Nephron progenitor cell (in vitro differentiated cells): ENCODE results near the gene EPHA6.

Experiments
- DNase-seq: peaks from one replicate; pipeline ENCODE4 v3.0.0; 2021
- H3K27ac Mint-ChIP-seq: 2 replicates; pipeline ENCODE4 v1.8.0; 2021; ENCODE audit warnings: mild to moderate bottlenecking, moderate library complexity, mixed read lengths
- H3K27me3 Mint-ChIP-seq: 2 replicates; pipeline ENCODE4 v1.8.0; 2021; ENCODE audit warnings: mild to moderate bottlenecking, low read depth, mixed read lengths; ENCODE audit not compliant: poor library complexity
- H3K36me3 Mint-ChIP-seq: 2 replicates; pipeline ENCODE4 v1.8.0; 2021; ENCODE audit warnings: low read depth, mixed read lengths
- H3K4me1 Mint-ChIP-seq: 2 replicates; pipeline ENCODE4 v1.8.0; 2021; ENCODE audit warnings: mixed read lengths
- H3K4me3 Mint-ChIP-seq: 2 replicates; pipeline ENCODE4 v1.8.0; 2021; ENCODE audit warnings: mild to moderate bottlenecking, moderate library complexity, mixed read lengths
- H3K9me3 Mint-ChIP-seq: 2 replicates; pipeline ENCODE4 v1.8.0; 2021; ENCODE audit warnings: mild to moderate bottlenecking, moderate library complexity, mixed read lengths
- TF ChIP-seq, protein P1 (sequence below): fragments of 200-600 bp; sonication (generic); IDR thresholded peaks from 2 replicates; pipeline ENCODE4 v1.5.0; 2021; ENCODE audit warnings: antibody characterized with exemption

Gene EPHA6

GRCh38 chr3:96813820-96814650 is at the start of gene EPHA6:
EPHA6 (plus strand) TSS chr3:96814594.
- H3K4me1 Mint-ChIP-seq = peaks cover 9% of the 10 kb centered on the region
- no peaks in the 10 kb centered on the region for H3K9me3 Mint-ChIP-seq
- no peaks in the 10 kb centered on the region for H3K36me3 Mint-ChIP-seq
- peaks cover 43% of the 10 kb centered on the region for H3K27me3 Mint-ChIP-seq
- no peak within 1 kb of the TSS for H3K27ac Mint-ChIP-seq
- TF ChIP-seq, protein P1, sequence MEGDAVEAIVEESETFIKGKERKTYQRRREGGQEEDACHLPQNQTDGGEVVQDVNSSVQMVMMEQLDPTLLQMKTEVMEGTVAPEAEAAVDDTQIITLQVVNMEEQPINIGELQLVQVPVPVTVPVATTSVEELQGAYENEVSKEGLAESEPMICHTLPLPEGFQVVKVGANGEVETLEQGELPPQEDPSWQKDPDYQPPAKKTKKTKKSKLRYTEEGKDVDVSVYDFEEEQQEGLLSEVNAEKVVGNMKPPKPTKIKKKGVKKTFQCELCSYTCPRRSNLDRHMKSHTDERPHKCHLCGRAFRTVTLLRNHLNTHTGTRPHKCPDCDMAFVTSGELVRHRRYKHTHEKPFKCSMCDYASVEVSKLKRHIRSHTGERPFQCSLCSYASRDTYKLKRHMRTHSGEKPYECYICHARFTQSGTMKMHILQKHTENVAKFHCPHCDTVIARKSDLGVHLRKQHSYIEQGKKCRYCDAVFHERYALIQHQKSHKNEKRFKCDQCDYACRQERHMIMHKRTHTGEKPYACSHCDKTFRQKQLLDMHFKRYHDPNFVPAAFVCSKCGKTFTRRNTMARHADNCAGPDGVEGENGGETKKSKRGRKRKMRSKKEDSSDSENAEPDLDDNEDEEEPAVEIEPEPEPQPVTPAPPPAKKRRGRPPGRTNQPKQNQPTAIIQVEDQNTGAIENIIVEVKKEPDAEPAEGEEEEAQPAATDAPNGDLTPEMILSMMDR = no peak
- DNase-seq = peak; percentile 72
- peak within 1 kb of the TSS; percentile 81 for H3K4me3 Mint-ChIP-seq

DNA sequence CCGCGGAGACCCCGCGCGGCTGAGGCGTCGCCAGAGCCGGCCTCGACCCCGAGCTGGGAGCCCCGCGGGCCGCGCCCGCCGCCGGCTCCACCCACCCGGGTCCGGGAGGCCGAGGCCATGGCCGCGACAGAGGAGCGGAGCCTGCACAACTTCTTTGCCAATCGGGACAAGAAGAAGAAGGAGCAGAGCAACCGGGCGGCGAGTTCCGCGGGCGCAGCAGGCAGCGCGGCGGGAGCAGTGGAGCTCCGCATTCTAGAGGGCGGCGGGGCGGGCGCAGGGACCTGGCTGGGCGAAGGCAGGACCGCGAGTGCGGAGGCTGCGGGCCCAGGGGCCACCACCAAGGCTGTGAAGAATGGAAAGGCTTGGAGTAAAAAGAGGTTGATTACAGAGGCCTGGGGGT is 37.6 kb upstream of the EPHA6 start:
- Mint-ChIP-seq H3K27ac (no peak overlapping the region), H3K9me3 (peaks cover 35% of the 10 kb centered on the region), H3K4me1 (no peaks in the 10 kb centered on the region), H3K27me3 (no peaks in the 10 kb centered on the region), H3K36me3 (no peaks in the 10 kb centered on the region), H3K4me3 (no peak overlapping the region)
- no peak for DNase-seq
- TF ChIP-seq, protein P1 = no peak

DNA sequence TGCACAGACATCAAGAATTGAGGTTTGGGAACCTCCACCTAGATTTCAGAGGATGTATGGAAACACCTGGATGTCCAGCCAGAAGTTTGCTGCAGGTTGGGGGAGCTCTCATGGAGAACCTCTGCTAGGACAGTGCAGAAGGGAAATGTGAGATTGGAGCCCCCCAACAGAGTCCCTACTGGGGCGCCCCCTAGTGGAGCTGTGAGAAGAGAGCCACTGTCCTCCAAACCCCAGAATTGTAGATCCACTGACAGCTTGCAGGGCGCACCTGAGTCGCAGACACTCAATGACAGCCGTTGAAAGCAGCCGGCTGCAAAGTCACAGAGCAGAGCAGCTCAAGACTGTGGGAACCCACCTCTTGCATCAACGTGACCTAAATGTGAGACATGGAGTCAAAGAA is 34.6 kb upstream of the EPHA6 start:
- H3K27me3 Mint-ChIP-seq = no peaks in the 10 kb centered on the region
- H3K4me1 Mint-ChIP-seq = no peaks in the 10 kb centered on the region
- TF ChIP-seq, protein P1 = no peak
- DNase-seq = no peak
- peaks cover 24% of the 10 kb centered on the region for H3K9me3 Mint-ChIP-seq
- no peak overlapping the region for H3K4me3 Mint-ChIP-seq
- H3K36me3 Mint-ChIP-seq = no peaks in the 10 kb centered on the region
- H3K27ac Mint-ChIP-seq = no peak overlapping the region

- DNase-seq = no peak
- no peak overlapping the region for H3K4me3 Mint-ChIP-seq
- H3K27me3 Mint-ChIP-seq = no peaks in the 10 kb centered on the region
- TF ChIP-seq, protein P1 = no peak
- no peaks in the 10 kb centered on the region for H3K4me1 Mint-ChIP-seq
- H3K36me3 Mint-ChIP-seq = no peaks in the 10 kb centered on the region
- H3K27ac Mint-ChIP-seq = no peak overlapping the region
- no peaks in the 10 kb centered on the region for H3K9me3 Mint-ChIP-seq
These were observed 18.3 kb upstream of the EPHA6 start for GRCh38 chr3:96796101-96796500.

- no peaks in the 10 kb centered on the region for H3K36me3 Mint-ChIP-seq
- TF ChIP-seq, protein P1 = no peak
- H3K27me3 Mint-ChIP-seq = no peaks in the 10 kb centered on the region
- no peak overlapping the region for H3K27ac Mint-ChIP-seq
- DNase-seq = no peak
- no peaks in the 10 kb centered on the region for H3K9me3 Mint-ChIP-seq
- H3K4me1 Mint-ChIP-seq = no peaks in the 10 kb centered on the region
- H3K4me3 Mint-ChIP-seq = no peak overlapping the region
These were observed 10.5 kb upstream of the EPHA6 start for GRCh38 chr3:96803870-96804269.

- TF ChIP-seq, protein P1 = no peak
- no peak overlapping the region for H3K27ac Mint-ChIP-seq
- H3K36me3 Mint-ChIP-seq = no peaks in the 10 kb centered on the region
- no peak for DNase-seq
- no peaks in the 10 kb centered on the region for H3K4me1 Mint-ChIP-seq
- H3K9me3 Mint-ChIP-seq = no peaks in the 10 kb centered on the region
- no peak overlapping the region for H3K4me3 Mint-ChIP-seq
- H3K27me3 Mint-ChIP-seq = no peaks in the 10 kb centered on the region
These were observed 8.1 kb upstream of the EPHA6 start for GRCh38 chr3:96806341-96806740.
